ENCODE results near the gene MAP7.

DNA sequence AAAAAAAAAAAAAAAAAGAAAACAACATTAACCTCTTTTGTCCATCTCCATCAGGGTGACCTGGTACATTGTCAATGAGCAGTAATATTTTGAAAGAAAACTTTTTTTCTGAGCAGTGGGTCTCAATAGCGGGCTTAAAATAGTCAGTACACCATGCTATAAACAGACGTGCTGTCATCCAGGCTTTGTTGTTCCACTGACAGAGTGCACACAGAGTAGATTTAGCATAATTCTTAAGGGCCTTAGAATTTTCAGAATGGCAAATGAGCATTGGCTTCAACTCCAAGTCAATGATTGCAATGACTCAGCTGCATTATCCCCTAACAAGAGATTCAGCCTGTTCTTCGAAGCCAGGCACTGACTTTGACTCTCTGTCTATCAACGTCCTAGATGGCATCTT, 35.6 kb downstream of the MAP7 start:
- TF ChIP-seq, protein P1, sequence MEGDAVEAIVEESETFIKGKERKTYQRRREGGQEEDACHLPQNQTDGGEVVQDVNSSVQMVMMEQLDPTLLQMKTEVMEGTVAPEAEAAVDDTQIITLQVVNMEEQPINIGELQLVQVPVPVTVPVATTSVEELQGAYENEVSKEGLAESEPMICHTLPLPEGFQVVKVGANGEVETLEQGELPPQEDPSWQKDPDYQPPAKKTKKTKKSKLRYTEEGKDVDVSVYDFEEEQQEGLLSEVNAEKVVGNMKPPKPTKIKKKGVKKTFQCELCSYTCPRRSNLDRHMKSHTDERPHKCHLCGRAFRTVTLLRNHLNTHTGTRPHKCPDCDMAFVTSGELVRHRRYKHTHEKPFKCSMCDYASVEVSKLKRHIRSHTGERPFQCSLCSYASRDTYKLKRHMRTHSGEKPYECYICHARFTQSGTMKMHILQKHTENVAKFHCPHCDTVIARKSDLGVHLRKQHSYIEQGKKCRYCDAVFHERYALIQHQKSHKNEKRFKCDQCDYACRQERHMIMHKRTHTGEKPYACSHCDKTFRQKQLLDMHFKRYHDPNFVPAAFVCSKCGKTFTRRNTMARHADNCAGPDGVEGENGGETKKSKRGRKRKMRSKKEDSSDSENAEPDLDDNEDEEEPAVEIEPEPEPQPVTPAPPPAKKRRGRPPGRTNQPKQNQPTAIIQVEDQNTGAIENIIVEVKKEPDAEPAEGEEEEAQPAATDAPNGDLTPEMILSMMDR (IDR thresholded peaks at IDR 0.05; ENCODE audit: low read depth, low read length, poor library complexity, severe bottlenecking) = no peak
- no peak for TF ChIP-seq EZH2phosphoT487 (IDR thresholded peaks at IDR 0.05; ENCODE audit: borderline replicate concordance, low read length)

Data from DOHH2 (cell line).